Left lobe of liver (tissue), 2 donors: Measurements from ENCODE around the gene TBCD. TPM values are rescaled to one million over a fixed set of nuclear protein-coding genes. Genes with fewer than 3 reads are reported as not detected.
"Not testable (repeated sequence)": the region's sequence is repeated elsewhere in the genome, so short reads cannot be mapped to it uniquely, and the experiment has no call there.

Experiments
- ATAC-seq: fragments of 200-7000 bp; cut with Tn5 transposase; one replicate; pipeline ENCODE4 v1.9.1; 2020; ENCODE audit warnings: mild to moderate bottlenecking, moderate library complexity
- DNase-seq: peaks from one replicate; pipeline ENCODE4 v3.0.0-alpha.2; 2020; ENCODE audit warnings: low spot score
- total RNA-seq: library from RNA; stranded (reverse); gene quantifications from one replicate; pipeline ENCODE4 v1.2.1, GENCODE V29; 2021
- donor health status: DM: no; HTN: no; CAD: no; lungs with moderate emphysema.
- donor health status: DM: no; HTN: yes; CAD: no.

TBCD gene
- total RNA-seq, 1 donor from 2014 or later: 46.2 TPM

DNA sequence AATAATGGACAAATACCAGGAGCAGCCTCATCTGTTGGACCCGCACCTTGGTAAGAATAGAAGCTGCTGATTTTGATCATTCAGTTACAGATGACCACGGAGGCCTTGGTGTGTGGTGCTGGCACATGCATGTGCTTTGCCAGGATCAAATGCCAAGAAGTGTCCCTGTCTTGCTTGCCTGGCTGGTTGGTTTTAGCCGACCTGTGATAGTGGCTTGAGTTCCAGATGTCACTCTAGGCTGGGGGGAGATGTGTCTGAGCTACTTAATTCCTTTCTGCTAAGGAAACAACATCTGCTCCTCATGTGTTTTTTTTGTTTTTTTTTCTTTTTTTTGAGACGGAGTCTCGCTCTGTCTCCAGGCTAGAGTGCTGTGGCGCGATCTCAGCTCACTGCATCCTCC is 4.3 kb downstream of the TBCD start:
- ATAC-seq (no peak), DNase-seq (no peak)

DNA sequence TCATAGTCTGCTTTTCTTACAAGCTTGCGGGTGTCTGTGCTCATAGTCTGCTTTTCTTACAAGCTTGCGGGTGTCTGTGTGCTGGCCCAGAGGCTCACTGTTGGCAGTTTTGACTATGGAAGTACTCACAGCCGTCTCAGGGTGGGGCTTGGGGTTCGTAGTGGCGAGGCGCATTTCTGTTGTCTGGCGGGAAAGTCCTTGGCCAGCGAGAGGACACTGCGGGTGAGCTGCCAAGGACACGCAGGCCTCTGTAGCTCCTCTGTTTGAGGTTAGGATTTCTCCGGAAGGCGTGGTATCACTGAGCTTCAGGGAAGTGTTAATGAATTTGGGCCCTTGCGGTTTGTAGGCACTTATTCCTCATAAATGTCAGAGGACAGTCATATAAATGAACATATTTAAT is 13.5 kb downstream of the TBCD start:
- DNase-seq: no peak

GRCh38 chr17:82767041-82767754 is 15.3 kb downstream of the TBCD start:
- ATAC-seq: peak; percentile 81
- peak; percentile 66 for DNase-seq

More for the DNA sequence above, 13.5 kb downstream of the TBCD start:
- no peak for ATAC-seq

DNA sequence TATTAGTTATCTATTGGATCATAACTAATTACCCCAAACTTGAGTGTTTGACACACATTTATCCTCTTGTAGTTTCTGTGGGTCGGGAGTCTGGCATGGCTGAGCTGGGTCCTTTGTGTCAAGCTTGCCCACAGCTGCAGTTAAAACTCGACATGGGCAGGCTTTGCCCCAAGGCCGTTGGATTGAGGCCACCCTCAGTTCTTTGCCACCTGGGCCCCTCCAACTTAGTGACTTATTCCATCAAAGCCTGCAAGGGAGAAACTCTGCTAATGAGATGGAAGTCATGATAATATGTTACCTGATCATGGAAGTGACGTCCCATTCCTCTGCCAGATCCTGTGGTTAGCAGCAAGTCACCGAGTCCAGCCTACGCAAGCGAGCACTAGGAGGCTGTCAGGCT is 17.2 kb downstream of the TBCD start:
- DNase-seq: no peak
- no peak for ATAC-seq

GRCh38 chr17:82772026-82772425 is 20.2 kb downstream of the TBCD start:
- peak; percentile 83 for ATAC-seq

GRCh38 chr17:82774456-82774855 is 22.6 kb downstream of the TBCD start:
- DNase-seq, ATAC-seq: not testable (repeated sequence)

More at GRCh38 chr17:82772026-82772425, 20.2 kb downstream of the TBCD start:
- peak; percentile 84 for DNase-seq

DNA sequence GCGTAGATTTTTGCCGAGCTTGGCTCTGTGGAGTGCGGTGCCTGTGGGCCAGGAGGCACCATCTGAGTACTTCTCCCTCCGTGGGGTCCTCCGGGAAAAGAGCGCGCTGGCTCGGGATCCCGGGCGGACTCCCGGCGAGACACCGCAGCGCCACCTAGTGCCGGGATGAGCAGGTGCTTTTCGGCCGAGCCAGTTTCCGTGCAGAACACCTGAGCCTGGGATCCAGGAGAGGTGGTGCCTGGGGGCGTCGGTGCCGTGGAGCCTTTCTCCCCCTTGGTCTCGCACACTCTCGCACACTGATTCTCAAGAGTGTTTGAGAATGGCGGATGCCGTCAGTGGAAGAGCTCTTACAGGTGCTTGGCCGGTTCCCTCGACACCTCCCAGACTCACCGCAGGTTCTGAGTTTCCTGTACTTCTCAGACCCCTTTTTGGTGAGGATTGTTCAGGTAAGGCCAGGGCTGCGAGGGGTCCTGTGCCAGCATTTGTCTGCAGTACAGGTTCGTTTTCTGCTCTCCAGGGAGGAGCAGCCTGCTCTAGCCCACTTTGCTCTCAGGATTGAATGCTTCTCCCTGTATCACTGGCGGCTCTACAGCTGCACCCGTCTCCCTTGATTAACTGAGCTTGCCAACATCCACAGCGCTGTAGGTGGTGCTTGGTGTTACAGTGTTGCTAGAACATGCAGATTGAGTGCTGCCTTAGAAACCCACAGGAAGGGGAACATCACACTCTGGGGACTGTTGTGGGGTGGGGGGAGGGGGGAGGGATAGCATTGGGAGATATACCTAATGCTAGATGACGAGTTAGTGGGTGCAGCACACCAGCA is 23.3 kb downstream of the TBCD start:
- peak; percentile 73 for DNase-seq
- ATAC-seq: peak; percentile 65

DNA sequence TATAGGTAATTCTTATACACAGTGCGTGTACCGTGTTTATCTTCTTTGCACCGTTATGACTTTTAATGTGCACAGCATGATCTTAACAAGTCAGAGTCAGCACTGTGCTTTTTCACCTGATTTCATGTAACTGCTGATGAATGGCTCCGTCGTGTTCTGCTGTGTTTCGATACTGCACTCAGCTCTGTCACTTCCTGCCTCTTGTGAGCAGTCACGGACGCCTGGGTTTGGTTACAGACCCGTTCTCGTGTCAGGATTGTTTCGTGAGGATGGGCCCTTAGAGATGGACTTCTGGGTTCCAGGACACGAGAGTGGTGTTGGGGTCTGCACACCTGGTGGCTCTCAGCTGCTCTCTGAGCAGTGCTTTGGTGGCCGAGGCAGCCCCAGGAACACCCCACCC is 24.6 kb downstream of the TBCD start:
- no peak for ATAC-seq
- no peak for DNase-seq

DNA sequence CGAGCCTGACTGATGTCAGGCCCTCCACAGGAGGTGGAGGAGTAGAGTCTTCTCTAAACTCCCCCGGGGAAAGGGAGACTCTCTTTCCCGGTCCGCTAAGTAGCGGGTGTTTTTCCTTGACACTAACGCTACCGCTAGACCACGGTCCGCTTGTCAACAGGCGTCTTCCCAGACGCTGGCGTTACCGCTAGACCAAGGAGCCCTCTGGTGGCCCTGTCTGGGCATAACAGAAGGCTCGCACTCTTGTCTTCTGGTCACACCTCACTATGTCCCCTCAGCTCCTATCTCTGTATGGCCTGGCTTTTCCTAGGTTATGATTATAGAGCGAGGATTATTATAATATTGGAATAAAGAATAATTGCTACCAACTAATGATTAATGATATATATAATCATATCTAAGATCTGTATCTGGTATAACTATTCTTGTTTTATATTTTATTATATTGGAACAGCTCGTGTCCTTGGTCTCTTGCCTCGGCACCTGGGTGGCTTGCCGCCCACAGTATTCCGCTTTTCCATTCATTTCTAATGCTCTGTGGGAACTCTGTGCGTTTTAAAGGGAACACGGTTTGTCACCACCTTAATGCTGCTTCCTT is 26.0 kb downstream of the TBCD start:
- not testable (repeated sequence) for DNase-seq, ATAC-seq

GRCh38 chr17:82779541-82779940 is 27.7 kb downstream of the TBCD start:
- ATAC-seq: no peak

DNA sequence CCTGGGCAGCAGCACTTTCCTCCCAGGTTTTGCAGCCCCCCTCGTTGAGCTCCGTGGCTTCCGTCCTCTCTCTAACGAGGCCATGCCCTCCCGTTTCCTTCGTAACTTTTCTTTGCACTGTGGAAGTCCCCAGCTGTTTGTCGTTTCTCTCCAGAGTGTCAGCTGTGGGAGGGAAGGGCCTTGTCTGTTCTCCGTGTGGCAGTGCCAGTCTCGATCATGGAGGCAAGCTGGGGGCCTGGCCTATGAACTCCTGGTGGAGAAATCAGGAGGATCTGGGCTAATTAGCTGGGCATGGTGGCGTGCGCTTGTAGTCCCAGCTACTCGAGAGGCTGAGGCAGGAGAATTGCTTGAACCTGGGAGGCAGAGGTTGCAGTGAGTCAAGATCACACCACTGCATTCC is 28.3 kb downstream of the TBCD start:
- ATAC-seq: no peak
- DNase-seq: no peak

More at GRCh38 chr17:82779541-82779940, 27.7 kb downstream of the TBCD start:
- DNase-seq: no peak

DNA sequence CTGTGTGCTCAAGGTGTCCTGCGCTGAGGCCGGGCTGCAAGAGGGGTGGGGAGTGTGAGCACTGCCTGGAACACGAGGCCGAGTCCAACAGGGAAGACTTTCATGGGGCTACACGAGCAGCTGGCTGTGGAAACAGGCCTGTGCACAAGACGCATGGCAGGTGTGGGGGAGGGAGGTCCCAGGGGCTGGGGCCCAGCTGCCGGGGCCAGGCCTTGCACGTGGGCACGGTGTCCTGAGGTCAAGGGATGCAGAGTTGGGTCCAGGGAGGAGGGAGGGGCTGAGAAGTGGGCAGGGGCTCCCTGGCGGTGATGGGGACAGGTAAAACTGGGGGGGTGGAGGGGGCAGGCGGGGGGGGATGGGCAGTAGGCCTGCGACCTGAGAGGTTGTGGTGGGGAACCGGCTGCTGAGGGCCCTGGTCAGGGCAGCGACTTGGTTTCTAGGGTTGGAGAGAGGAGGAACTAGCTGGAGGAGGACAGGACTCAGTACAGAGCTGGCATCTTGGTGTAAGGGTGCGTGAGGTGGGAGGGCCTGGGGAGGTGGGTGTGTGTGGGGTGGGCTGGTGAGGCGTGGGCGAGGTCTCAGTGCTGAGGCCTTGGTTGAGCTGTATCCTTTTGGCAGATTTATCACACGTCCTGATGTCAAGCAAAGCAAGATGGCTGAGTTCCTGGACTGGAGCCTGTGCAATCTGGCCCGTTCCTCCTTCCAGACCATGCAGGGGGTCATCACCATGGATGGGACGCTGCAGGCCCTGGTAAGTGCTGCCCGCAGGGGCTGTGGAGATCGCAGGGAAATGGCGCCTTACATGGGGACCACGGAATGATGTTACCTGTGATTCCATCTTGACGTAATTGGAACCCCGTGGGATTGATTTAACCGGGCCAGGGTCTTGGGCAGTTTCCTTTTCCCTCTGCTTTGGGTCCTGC is 29.4 kb downstream of the TBCD start:
- ATAC-seq: peak; percentile 13

GRCh38 chr17:82781894-82782274 is 30.0 kb downstream of the TBCD start:
- ATAC-seq (peak; percentile 97), DNase-seq (peak; percentile 78)

More for the DNA sequence above, 29.4 kb downstream of the TBCD start:
- DNase-seq: no peak

GRCh38 chr17:82782657-82783207 is 30.9 kb downstream of the TBCD start:
- ATAC-seq (no peak), DNase-seq (no peak)

DNA sequence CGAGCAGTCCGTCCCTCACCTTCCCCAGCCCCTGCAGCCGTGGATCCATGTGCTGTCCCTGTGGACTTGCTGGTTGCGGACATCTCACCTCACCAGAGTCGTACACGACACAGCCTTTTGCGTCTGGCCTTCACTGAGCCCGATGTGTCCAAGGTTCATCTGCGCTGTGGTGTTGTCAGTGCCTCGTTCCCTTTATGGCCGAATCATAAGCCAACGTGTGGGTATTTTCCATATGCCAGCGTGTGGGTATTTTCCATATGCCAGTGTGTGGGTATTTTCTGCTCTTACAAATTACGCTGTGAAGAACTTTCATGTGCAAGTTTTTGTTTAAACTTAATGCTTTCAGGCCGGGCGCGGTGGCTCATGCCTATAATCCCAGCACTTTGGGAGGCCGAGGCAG is 31.6 kb downstream of the TBCD start:
- DNase-seq (no peak), ATAC-seq (no peak)

DNA sequence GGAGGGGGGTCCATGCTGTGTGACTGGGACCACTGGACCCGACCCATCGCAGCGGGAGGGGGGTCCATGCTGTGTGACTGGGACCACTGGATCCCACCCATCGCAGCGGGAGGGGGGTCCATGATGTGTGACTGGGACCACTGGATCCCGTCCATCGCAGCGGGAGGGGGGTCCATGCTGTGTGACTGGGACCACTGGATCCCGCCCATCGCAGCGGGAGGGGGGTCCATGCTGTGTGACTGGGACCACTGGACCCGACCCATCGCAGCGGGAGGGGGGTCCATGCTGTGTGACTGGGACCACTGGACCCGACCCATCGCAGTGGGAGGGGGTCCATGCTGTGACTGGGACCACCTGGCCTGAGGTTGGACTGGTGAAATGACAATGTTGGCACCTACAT is 33.7 kb downstream of the TBCD start:
- not testable (repeated sequence) for ATAC-seq, DNase-seq

DNA sequence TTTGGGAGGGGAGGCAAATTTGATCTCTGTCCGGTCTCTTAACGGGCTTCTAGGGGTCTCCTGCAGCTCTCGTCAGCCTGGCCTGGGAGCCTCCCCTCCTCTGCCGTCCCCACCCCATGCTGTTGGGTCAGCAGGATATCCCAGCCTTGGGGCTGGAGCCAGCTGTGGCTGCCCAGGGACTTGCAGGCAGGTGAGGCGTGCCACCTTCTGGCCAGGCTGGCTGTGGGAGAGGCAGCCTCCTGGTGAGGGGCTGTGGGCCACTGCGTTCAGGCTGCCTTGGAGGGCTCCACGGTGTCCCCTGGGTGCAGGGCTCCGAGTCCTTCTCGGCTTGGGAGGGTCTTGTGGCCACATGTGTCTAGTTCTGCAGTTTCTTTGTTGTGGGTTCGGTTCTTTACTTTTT is 34.6 kb downstream of the TBCD start:
- ATAC-seq (no peak), DNase-seq (no peak)

DNA sequence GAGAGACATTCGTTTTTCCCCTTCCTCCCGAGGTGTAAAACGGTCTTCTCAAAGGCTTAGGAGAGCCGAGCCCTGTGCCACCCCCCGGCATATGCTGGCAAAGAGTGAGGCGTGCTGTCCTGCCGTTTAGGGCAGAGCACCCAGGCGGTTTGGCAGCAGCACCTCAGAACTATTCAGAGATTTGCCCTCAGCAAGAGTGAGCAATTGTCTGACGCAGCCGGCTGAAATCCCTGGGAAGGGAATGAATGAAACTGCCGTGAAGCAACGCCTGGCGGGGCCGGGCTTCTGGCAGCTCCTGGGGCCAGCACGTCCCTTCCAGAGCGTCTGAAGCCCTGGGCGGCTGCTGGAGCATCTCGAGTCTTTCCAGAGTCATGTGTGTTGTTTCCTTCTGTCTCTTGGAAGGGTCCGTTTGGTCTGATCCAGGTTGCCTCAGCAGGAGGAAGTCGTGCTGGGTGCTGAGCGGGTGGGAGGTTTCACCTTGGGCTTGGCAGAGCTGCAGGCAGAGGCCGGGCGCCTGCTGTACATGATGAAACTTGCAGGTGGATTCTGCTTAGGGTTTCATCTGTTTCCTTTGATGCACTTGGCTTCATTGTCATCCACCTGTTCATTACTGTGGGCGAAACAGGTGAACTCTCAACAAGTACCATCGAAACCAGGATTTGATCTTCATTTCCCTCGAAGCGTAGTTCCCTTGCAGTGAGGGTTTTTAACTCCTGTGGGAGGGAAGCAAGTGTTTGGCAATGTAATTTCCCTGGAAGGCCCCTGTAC is 35.4 kb downstream of the TBCD start:
- no peak for ATAC-seq
- no peak for DNase-seq

- DNase-seq (no peak), ATAC-seq (no peak)
These were observed 36.5 kb downstream of the TBCD start for GRCh38 chr17:82788206-82789001.
